Measurements from ENCODE around the gene RGCC.

DNA sequence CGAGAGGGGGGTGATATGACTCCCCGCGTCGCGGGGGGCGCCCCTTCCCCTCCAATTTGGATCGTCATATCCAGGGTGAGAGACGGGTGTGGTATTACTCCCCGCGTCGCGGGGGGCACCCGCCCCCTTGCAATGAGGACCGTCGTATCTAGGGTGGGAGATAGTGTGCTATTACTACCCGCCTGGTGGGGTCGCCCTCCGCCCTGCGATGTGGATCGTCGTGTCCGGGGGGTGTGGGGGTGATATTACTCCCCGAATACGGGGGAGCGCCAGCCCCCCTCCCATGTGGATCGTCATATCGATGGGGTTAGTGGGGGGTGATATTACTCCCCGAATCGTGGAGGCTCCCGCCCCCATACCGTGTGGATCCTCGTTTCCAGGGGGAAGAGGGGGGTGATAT is 29.2 kb upstream of the RGCC start:
- TF ChIP-seq, protein P1, sequence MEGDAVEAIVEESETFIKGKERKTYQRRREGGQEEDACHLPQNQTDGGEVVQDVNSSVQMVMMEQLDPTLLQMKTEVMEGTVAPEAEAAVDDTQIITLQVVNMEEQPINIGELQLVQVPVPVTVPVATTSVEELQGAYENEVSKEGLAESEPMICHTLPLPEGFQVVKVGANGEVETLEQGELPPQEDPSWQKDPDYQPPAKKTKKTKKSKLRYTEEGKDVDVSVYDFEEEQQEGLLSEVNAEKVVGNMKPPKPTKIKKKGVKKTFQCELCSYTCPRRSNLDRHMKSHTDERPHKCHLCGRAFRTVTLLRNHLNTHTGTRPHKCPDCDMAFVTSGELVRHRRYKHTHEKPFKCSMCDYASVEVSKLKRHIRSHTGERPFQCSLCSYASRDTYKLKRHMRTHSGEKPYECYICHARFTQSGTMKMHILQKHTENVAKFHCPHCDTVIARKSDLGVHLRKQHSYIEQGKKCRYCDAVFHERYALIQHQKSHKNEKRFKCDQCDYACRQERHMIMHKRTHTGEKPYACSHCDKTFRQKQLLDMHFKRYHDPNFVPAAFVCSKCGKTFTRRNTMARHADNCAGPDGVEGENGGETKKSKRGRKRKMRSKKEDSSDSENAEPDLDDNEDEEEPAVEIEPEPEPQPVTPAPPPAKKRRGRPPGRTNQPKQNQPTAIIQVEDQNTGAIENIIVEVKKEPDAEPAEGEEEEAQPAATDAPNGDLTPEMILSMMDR (IDR thresholded peaks at IDR 0.05): no peak
- TF ChIP-seq POLR2AphosphoS5 (IDR thresholded peaks at IDR 0.05): no peak
- no peak for TF ChIP-seq EP300 (IDR thresholded peaks at IDR 0.05)
- TF ChIP-seq POLR2A (IDR thresholded peaks at IDR 0.05): no peak

Measured in stomach (tissue), 4 donors.